WI38 (cell line): ENCODE data around the gene U2AF1L4.

Experiments
- H3K4me3 ChIP-seq: 2 replicates; pipeline ENCODE4 v1.5.1; 2011; ENCODE audit warnings: low read depth, mild to moderate bottlenecking, control low read depth, low read length
- CTCF ChIP-seq: IDR thresholded peaks from 2 replicates; pipeline ENCODE4 v1.5.1; 2012; ENCODE audit warnings: low read depth, mild to moderate bottlenecking, control low read depth, low read length

Gene U2AF1L4

GRCh38 chr19:35784503-35785338 lies 39.5 kb upstream of the U2AF1L4 start:
- no peak for TF ChIP-seq CTCF

GRCh38 chr19:35783469-35784434 lies 38.5 kb upstream of the U2AF1L4 start:
- no peak overlapping the region for H3K4me3 ChIP-seq
- TF ChIP-seq CTCF: no peak

More at GRCh38 chr19:35784503-35785338, 39.5 kb upstream of the U2AF1L4 start:
- H3K4me3 ChIP-seq: no peak overlapping the region

GRCh38 chr19:35782589-35782988 lies 37.4 kb upstream of the U2AF1L4 start:
- no peak for TF ChIP-seq CTCF
- no peak overlapping the region for H3K4me3 ChIP-seq

GRCh38 chr19:35781650-35782049 lies 36.4 kb upstream of the U2AF1L4 start:
- TF ChIP-seq CTCF: no peak
- no peak overlapping the region for H3K4me3 ChIP-seq

GRCh38 chr19:35780717-35781116 lies 35.5 kb upstream of the U2AF1L4 start:
- no peak for TF ChIP-seq CTCF
- no peak overlapping the region for H3K4me3 ChIP-seq

- TF ChIP-seq CTCF: no peak
- no peak overlapping the region for H3K4me3 ChIP-seq
Observed at GRCh38 chr19:35780058-35780457, 34.8 kb upstream of the U2AF1L4 start.

GRCh38 chr19:35779033-35779432 lies 33.8 kb upstream of the U2AF1L4 start:
- TF ChIP-seq CTCF: no peak

More at GRCh38 chr19:35779033-35779432, 33.8 kb upstream of the U2AF1L4 start:
- H3K4me3 ChIP-seq: no peak overlapping the region
